ENCODE measurements around the gene WEE1.

GRCh38 chr11:9626496-9627394 lies 53.3 kb downstream of the WEE1 start:
- TF ChIP-seq CTCF (IDR thresholded peaks at IDR 0.05) (no peak), REST (IDR thresholded peaks at IDR 0.05) (no peak), JUN (IDR thresholded peaks at IDR 0.05) (no peak), HMGXB4 (CRISPR knock-in tag; IDR thresholded peaks at IDR 0.05; ENCODE audit: borderline replicate concordance) (no peak)
- TF ChIP-seq, protein P1, sequence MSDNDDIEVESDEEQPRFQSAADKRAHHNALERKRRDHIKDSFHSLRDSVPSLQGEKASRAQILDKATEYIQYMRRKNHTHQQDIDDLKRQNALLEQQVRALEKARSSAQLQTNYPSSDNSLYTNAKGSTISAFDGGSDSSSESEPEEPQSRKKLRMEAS (IDR thresholded peaks at IDR 0.05): no peak
